H1 (cell line): Measurements from ENCODE around the gene SLC30A3. TPM values are rescaled to one million over a fixed set of nuclear protein-coding genes. Genes with fewer than 3 reads are reported as not detected.

Source experiments
- CHD1 ChIP-seq: IDR thresholded peaks from 2 replicates; pipeline ENCODE4 v1.6.1; 2012; ENCODE audit warnings: low read depth, low read length, improper control_type of control experiment
- GTF2F1 ChIP-seq: IDR thresholded peaks from 2 replicates; pipeline ENCODE4 v1.6.1; 2012; ENCODE audit warnings: low read depth, low read length, improper control_type of control experiment, borderline replicate concordance
- polyA plus RNA-seq, 7 experiments: library from polyadenylated mRNA; depleted of rRNA in 3 of 7; stranded (reverse) in 5 of 7; unstranded in 2 of 7; fragments of >200 nt in 5 of 7; fragments of 200-250 nt in 2 of 7; gene quantifications; 1 replicate in 5 of 7; 2 replicates in 1 of 7; 4 replicates in 1 of 7; pipeline versions ENCODE4 v1.2.1 to v1.2.3, GENCODE V29; 2011 to 2013; ENCODE audit warnings: missing spikeins in 2 of 7, mixed read lengths in 2 of 7
- total RNA-seq: library from RNA; stranded (reverse); fragmentation: NEBNext Ultra II Directional; extraction: Animal tissue kit (Norgen Biotek cat#: 25700); gene quantifications from 2 replicates; pipeline ENCODE4 v1.2.1, GENCODE V29; 2021

Gene SLC30A3
- total and polyA plus RNA-seq, 2 of the 8 experiments (the other 6 are each of a cell fraction or from before 2014, with no cell fraction given): 15.2 to 30.7 TPM

GRCh38 chr2:27288610-27289009 lies 25.8 kb upstream of the SLC30A3 start (continued):
- no peak for TF ChIP-seq GTF2F1
- no peak for TF ChIP-seq CHD1
- TF ChIP-seq, all 59 proteins: peak for 0
